Measurements from ENCODE around the gene MYL7. TPM values are rescaled to one million over a fixed set of nuclear protein-coding genes. Genes with fewer than 3 reads are reported as not detected.

Gene MYL7
- polyA plus RNA-seq, 3 donors = not detected

GRCh38 chr7:44148961-44149536 is 7.9 kb upstream of the MYL7 start:
- Histone ChIP-seq H3K4me3 (replicated peaks in 1 of 3; ENCODE audit: low read depth in 2 of 3, low read length in 3 of 3) (no peak overlapping the region), H3K36me3 (replicated peaks in 1 of 2; ENCODE audit: control insufficient read depth in 1 of 2, insufficient read depth in 2 of 2, low read length in 2 of 2) (no peaks in the 10 kb centered on the region), H3K9ac (ENCODE audit: insufficient read depth, low read length, poor library complexity, severe bottlenecking) (no peak overlapping the region), H3K27ac (ENCODE audit: low read depth in 1 of 2, low read length in 2 of 2) (no peak overlapping the region), H3K4me1 (ENCODE audit: control insufficient read depth in 1 of 2, insufficient read depth in 2 of 2, low read length in 2 of 2) (peaks cover 11 to 14% of the 10 kb centered on the region in 2 donors), H3K79me2 (ENCODE audit: insufficient read depth, low read length) (no peaks in the 10 kb centered on the region), H3K27me3 (ENCODE audit: control insufficient read depth in 2 of 2, insufficient read depth in 2 of 2, low read length in 2 of 2) (peaks cover 0 to 33% of the 10 kb centered on the region in 2 donors), H3K9me3 (replicated peaks in 1 of 2; ENCODE audit: control insufficient read depth in 1 of 2, insufficient read depth in 1 of 2, low read length in 2 of 2) (peaks cover 0 to 3% of the 10 kb centered on the region in 2 donors), H4K20me1 (ENCODE audit: insufficient read depth, low read length) (no peaks in the 10 kb centered on the region), H2AFZ (ENCODE audit: insufficient read depth, low read depth, low read length, poor library complexity, severe bottlenecking) (no peak overlapping the region), H3K4me2 (replicated peaks; ENCODE audit: extremely low read depth, low read length, poor library complexity, severe bottlenecking) (no peak overlapping the region)
- DNase-seq = no peak
- peaks cover 0 to 9% (median 0%) of the 10 kb centered on the region in 7 donors for H3K9me3 Mint-ChIP-seq
- peaks cover 14% of the 10 kb centered on the region for H3K4me1 Mint-ChIP-seq
- H3K36me3 Mint-ChIP-seq = no peaks in the 10 kb centered on the region
- H3K27me3 Mint-ChIP-seq (ENCODE audit: low read depth in 3 of 3) = peaks cover 19 to 36% (median 35%) of the 10 kb centered on the region in 3 donors
- 94% methylated on average over 7 of the region's 9 CpGs for WGBS (ENCODE audit: insufficient coverage)
- intact Hi-C loops (cut with micrococcal nuclease) = no loop called here
- no peak overlapping the region for H3K4me3 Mint-ChIP-seq
- TF ChIP-seq CTCF (IDR thresholded peaks at IDR 0.05) = no peak
- no peak overlapping the region for H3K27ac Mint-ChIP-seq

- DNase-seq = no peak
- no peaks in the 10 kb centered on the region for H4K20me1 ChIP-seq (ENCODE audit: insufficient read depth, low read length)
- H3K9me3 ChIP-seq (replicated peaks in 1 of 2; ENCODE audit: control insufficient read depth in 1 of 2, insufficient read depth in 1 of 2, low read length in 2 of 2) = peaks cover 0 to 3% of the 10 kb centered on the region in 2 donors
- peaks cover 0 to 9% (median 0%) of the 10 kb centered on the region in 7 donors for H3K9me3 Mint-ChIP-seq
- H3K27me3 ChIP-seq (ENCODE audit: control insufficient read depth in 2 of 2, insufficient read depth in 2 of 2, low read length in 2 of 2) = peaks cover 0 to 37% of the 10 kb centered on the region in 2 donors
- TF ChIP-seq CTCF (IDR thresholded peaks at IDR 0.05) = no peak
- peaks cover 23 to 40% (median 37%) of the 10 kb centered on the region in 3 donors for H3K27me3 Mint-ChIP-seq (ENCODE audit: low read depth in 3 of 3)
- peaks cover 11 to 14% of the 10 kb centered on the region in 2 donors for H3K4me1 ChIP-seq (ENCODE audit: control insufficient read depth in 1 of 2, insufficient read depth in 2 of 2, low read length in 2 of 2)
- H3K4me3 ChIP-seq (replicated peaks in 1 of 3; ENCODE audit: low read depth in 2 of 3, low read length in 3 of 3) = no peak overlapping the region
- no peak overlapping the region for H2AFZ ChIP-seq (ENCODE audit: insufficient read depth, low read depth, low read length, poor library complexity, severe bottlenecking)
- H3K27ac Mint-ChIP-seq = no peak overlapping the region
- H3K4me1 Mint-ChIP-seq = peaks cover 14% of the 10 kb centered on the region
- 100% methylated on average over 1 of the region's 2 CpGs for WGBS (ENCODE audit: insufficient coverage)
- no peaks in the 10 kb centered on the region for H3K36me3 Mint-ChIP-seq
- no peaks in the 10 kb centered on the region for H3K36me3 ChIP-seq (replicated peaks in 1 of 2; ENCODE audit: control insufficient read depth in 1 of 2, insufficient read depth in 2 of 2, low read length in 2 of 2)
- no peak overlapping the region for H3K9ac ChIP-seq (ENCODE audit: insufficient read depth, low read length, poor library complexity, severe bottlenecking)
- intact Hi-C loops (cut with micrococcal nuclease) = no loop called here
- H3K79me2 ChIP-seq (ENCODE audit: insufficient read depth, low read length) = no peaks in the 10 kb centered on the region
- no peak overlapping the region for H3K4me3 Mint-ChIP-seq
- no peak overlapping the region for H3K27ac ChIP-seq (ENCODE audit: low read depth in 1 of 2, low read length in 2 of 2)
- H3K4me2 ChIP-seq (replicated peaks; ENCODE audit: extremely low read depth, low read length, poor library complexity, severe bottlenecking) = no peak overlapping the region
Observed at GRCh38 chr7:44148166-44148565, 7.0 kb upstream of the MYL7 start.
